NCI-H128 (cell line): ENCODE data around the gene TENM3.

Experiments
- DNase-seq: peaks from one replicate; lab custom pipeline; 2025; ENCODE audit not compliant: unreplicated experiment; lab: John Stamatoyannopoulos, UW

The TENM3 gene

DNA sequence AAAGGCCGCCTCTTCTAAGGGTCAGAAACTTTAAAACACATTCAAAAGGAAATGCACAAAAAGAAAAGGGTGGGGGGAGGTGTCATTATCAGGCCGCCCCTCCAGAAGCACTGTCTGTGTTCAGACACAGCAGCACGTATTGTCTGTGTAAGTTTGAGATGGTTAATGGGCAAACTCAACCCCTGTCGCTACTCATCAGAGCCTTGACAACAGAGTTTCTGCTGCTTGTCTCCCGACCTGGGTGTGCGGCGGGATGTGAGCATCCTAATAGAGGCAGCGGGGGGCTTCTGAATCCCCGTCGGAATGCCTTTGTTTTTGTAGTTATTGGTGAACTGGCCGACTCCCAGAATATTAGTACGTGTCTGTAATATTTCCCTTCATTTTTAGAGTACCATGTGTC lies 515.1 kb downstream of the TENM3 start:
- no peak for DNase-seq

- no peak for DNase-seq
Measured at GRCh38 chr4:182760551-182761043, 517.4 kb downstream of the TENM3 start.

- no peak for DNase-seq
Measured at GRCh38 chr4:182764137-182764536, 520.9 kb downstream of the TENM3 start.

- no peak for DNase-seq
Measured at GRCh38 chr4:182764642-182765041, 521.4 kb downstream of the TENM3 start.

DNA sequence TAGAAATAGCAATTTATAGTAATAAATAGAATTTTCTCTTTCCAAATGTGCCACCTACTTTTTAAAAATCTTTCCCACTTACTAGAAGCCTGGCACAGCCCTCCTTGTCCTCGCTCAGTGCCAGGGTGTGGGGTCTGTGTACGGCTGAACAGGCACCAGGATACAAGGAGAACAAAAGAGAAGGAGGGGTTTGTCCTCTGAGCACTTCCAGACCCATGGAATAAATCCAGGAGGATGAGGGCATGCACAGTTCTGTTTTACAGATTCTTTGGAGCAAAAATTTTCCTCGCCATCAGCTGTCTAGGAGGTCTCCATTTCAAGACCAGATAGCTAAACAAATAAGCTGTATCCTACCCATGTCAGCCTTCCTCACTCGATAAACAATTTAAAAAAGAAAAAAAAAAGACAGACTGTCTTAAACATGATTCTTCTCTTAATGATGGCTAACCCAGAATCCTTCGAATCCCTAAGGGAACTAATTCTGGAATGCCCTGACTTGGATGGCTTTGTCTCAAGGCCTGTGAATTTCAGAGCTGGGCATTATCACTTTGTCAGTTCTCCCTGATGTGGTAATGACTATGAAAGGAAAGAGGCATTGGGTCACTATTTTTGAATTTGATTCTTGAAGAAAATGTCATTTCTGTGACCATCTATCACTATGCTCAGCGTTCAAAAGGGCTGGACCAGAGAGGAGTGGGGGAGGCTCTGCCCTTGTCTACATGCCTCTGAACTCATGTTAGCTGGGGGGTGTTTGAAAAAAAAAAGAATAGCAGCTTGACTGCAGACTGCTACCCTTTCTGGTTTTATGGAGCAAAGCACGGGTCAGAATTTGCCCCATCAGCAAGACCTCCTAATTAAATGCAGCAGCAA lies 523.0 kb downstream of the TENM3 start:
- DNase-seq, result no peak

DNA sequence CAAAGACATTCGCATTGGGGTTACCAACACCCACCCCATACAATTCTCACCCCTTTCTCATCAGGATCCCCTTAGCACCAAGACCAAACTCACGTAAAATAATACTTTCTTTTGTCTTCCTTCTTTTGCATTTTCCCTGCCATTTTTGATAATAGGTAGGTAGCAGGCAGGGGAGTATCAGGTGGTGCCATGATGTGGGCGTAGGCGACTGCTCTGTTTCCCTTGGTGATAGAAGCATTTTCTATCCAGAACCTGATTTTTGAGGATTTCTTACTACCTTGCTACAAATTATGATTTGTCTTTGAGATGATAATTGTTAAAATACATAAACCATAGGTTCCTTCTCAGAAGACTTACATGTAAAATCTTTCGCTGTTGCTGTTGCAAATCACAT lies 523.7 kb downstream of the TENM3 start:
- DNase-seq, result no peak

DNA sequence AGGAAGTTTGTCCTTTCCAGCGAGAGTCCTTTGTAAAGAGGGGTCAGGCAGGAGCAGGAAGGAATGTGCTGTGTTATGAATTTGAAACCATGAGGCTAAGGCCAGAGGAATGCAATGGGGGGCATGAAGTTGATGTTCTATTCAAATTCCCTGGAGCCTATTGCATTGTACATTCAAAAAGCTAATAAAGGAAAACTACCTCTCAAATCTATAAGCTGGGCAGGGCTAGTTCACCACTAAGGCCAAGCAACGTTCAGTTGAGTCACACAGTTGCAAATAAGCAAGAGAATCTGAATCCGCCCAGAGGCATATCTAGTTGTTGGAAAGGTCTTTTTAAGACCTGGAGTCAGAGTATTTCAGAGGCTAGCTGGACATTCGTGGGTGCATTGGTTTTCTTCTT lies 525.6 kb downstream of the TENM3 start:
- no peak for DNase-seq

GRCh38 chr4:182770259-182770995 lies 527.2 kb downstream of the TENM3 start:
- DNase-seq, result no peak

- DNase-seq, result no peak
Measured at GRCh38 chr4:182770996-182771514, 527.9 kb downstream of the TENM3 start.

DNA sequence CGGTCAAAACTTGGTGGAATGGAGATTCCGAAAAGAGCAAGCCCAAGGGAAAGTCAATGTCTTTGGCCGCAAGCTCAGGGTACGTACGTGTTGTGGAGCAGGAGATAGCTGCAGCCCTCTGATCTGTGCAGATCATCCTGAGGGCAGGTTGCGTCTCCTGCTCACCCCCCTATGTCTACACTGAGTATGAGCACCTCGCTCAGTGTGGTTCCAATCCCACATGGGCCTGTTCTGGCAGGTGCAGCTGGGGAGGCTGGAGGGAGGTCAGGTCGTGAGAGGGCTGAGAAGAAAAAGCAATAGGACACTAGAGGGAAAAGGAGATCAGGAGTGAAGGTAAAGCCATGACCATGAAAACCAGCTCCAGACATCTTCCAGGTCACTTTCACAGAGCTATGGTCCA lies 531.9 kb downstream of the TENM3 start:
- DNase-seq, result no peak

DNA sequence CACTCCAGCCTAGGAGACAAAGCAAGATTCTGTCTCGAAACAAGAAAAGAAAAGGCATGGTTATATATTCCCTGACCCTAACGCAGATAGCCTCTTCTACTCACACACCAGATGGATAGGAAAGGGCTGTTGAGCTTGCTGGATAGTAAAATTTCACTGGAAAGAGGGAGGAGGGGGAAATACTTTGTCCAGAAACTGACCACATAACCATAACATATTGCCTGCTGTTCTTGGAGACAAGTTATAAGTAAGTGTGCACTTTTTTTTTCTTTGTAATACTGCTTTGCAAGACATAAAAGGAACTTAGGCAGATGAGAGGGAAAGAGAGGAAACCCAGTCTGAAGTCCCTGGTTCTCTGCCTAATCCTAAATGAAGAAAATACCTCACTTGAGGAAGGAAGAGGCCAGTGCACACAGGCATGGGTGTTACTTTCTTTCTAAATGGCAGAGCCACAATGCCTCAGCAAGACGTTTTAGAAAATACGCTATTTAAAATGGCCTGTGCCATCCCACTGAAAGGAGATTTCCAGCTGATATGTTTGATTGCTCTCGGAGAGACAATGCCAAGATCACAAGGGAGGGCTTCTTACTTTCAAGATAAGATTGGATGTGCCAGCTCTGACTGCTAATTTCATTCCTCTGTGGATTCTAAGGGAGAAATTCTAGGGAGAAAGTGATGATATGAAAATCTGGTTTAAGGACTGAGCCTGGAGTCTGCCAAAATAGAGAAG lies 533.3 kb downstream of the TENM3 start:
- no peak for DNase-seq

DNA sequence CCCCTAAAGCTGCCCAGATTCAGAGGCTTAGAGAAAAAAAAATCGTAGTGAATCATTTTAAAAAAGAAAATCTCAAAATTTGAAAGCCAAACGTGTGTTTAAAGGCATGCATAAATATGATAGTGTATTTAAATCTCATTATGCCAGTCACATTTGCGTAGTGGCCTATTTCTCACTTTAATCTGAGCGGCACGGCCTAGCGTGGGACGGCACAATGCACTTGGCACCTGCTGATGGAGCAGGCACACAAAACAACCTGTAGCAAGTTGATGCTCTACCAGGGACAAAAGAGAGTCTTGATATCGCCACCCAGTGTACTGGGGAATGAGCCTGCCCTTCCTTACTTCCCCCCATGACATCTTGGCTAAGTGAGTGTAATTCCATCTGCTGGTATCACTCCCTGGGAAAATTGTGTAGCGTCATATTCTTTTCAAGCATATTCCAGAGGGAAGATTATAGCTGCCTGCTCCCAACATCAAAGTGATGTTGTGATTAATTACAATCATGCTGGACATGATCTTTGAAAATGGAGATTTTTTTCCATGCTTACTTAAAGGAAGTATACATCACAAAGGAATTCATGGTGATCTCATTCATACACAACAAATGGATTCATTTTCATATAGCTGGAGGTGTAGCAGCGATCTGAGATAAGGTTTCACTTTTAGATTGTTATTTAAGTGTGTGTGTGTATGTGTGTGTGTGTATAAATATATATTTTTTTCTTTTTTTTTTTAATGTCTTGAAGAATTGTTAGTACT lies 535.2 kb downstream of the TENM3 start:
- no peak for DNase-seq

DNA sequence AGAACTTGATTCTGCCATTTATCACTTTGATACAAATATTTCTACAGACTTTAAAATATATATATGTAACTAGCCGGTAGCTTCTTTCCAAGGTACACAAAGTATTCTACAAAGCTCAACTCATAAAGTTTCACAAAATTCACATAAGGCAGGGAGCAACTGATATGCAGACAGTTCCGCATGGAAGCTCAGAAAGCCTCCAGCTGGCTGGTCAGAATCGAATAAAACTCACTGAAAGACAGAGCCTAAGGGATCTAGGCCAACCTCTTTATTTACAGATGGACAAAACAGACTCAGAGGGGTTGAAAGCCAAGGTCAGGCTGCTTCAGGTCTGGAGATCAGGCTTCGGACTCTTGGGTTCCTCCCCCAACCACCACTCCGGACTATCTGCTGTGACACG lies 543.8 kb downstream of the TENM3 start:
- no peak for DNase-seq

DNA sequence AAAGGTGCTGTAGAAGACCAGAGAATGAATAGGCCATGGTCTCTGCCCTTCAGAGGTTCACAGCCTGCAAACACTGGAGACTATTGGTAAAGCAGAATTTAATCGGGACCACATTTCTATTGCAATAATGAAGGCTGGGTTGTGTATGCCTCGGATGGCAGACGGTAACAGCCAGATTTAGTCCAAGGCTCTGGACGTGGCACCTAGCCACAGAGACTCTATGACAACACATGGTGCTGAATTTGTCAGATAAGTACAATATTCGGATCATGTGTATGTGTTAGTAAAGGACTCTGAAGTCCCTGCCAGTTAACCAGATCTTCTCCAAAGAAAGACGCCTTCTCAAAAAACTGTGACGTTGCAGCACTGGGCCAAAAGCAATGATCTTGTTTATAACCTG lies 545.0 kb downstream of the TENM3 start:
- no peak for DNase-seq

DNA sequence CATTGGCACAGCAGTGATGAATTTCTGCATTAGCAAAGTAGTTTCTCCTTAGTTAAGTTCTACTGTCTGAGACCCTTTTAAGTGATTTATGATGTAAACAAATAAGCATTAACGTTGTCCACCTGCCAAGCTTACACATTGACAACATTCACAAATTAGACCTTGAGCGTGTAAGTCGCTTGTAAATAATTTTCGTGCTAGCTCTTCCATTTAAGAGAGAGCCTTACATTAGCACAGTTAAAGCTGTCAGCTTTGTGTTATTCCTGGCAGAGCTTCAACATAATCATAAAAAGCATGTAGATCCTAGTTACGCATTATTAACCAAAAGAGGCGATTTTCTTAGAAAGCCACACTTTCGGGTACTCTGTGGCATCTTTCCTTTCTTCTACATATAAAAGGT lies 546.3 kb downstream of the TENM3 start:
- no peak for DNase-seq

DNA sequence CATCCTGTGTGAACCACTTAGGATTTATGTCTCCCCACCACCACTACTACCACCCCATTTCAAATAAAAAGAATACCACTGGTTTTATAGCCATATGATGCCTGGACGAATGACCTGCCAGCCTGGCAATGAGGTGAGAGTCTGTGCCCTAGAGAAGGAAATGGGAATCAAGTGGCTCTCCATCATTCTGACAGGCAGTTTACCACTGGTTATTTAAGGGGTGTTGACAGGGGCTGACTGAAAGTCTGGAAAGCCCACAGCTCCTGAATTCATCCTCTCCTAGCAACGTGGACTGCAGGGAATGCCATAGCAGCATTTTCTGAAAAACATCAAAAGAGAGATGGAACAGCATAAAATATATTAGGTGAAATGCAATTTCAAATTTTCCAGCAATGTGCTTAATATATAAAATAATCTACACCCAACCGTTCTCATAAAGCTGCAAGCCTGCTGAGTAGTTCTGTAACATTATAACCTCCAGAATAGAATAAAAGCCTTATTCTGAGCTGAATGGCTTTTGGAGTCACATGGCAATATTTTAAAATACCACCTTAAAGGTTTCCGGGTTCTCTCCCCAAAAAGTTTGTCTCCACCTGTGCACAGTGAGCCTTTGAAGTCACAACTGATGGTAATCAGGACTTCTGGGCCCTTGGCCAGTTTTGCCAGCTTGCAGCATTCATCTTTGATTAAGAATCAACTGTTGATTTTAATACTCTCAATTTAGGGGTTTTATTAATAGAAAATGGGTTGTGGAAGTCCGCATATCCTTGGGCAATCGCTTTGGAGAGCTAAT lies 552.4 kb downstream of the TENM3 start:
- DNase-seq, result no peak

DNA sequence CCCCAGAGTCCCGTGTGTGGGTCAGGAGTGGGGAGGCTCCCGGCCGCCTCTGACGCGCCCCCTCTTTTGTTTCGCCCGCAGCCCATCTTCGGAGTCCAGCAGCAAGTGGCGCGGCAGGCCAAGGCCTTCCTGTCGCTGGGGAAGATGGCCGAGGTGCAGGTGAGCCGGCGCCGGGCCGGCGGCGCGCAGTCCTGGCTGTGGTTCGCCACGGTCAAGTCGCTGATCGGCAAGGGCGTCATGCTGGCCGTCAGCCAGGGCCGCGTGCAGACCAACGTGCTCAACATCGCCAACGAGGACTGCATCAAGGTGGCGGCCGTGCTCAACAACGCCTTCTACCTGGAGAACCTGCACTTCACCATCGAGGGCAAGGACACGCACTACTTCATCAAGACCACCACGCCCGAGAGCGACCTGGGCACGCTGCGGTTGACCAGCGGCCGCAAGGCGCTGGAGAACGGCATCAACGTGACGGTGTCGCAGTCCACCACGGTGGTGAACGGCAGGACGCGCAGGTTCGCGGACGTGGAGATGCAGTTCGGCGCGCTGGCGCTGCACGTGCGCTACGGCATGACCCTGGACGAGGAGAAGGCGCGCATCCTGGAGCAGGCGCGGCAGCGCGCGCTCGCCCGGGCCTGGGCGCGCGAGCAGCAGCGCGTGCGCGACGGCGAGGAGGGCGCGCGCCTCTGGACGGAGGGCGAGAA lies 556.5 kb downstream of the TENM3 start:
- DNase-seq, result no peak

DNA sequence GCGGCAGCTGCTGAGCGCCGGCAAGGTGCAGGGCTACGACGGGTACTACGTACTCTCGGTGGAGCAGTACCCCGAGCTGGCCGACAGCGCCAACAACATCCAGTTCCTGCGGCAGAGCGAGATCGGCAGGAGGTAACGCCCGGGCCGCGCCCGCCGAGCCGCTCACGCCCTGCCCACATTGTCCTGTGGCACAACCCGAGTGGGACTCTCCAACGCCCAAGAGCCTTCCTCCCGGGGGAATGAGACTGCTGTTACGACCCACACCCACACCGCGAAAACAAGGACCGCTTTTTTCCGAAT lies 557.0 kb downstream of the TENM3 start:
- no peak for DNase-seq

DNA sequence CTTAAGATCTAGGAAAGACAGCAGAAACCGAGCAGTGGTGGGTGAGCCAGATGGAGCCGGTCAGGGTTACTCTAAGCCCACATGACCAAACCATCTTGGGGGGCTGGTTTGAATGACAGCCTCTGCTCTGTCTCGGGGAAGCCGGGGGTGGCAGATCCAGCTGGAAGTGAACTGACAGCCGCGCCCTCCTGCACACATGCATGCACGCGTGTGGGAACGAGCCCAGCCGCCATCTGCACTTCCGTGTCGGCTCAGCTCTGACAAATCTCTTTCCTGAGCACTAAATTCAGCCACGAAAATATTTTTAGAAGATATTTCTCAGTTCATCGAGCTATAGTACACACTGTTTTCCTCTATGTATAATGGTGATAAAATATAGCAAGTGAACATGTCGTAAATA lies 558.4 kb downstream of the TENM3 start:
- DNase-seq, result no peak
